DMS53 (cell line): ENCODE measurements around the gene GTSE1.
A peak's percentile ranks its signal among the peaks of the same experiment; 100 is the strongest.

Source experiments
- DNase-seq: peaks from one replicate; lab custom pipeline; 2025; lab: John Stamatoyannopoulos, UW

Gene GTSE1

DNA sequence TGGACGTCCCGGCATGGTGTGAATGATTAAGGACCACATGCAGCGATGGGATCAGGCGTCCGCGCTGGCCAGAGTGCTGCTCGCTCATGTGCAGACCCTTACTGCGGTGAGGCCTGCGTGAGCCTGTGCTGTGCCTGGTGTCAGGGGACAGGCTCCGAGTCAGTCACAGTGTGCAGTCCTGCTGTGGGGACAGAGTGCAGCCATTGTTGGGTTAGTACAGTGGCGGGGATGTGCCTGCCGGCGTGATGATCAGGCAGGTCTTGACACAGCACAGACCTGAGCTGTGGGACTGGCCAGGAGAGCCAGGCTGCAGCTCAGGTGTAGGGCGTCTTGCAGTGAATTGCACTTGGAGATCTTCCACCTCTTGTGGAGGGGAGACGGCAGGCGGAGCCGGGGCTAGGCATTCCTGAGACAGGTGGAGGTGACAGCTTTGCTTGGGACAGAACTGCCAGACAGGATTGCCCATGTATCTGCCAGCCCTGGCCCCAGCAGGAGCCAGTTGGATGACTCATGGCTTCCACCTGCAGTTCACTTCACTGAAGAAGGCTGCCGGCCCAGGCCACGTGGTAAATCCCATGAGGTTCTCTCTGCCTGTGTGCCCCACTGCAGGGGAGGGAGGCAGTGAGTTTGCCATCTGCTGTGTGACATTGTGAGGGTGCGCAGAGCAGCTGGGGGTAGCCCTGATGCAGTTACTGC is 56.2 kb downstream of the GTSE1 start:
- peak; percentile 98 for DNase-seq

DNA sequence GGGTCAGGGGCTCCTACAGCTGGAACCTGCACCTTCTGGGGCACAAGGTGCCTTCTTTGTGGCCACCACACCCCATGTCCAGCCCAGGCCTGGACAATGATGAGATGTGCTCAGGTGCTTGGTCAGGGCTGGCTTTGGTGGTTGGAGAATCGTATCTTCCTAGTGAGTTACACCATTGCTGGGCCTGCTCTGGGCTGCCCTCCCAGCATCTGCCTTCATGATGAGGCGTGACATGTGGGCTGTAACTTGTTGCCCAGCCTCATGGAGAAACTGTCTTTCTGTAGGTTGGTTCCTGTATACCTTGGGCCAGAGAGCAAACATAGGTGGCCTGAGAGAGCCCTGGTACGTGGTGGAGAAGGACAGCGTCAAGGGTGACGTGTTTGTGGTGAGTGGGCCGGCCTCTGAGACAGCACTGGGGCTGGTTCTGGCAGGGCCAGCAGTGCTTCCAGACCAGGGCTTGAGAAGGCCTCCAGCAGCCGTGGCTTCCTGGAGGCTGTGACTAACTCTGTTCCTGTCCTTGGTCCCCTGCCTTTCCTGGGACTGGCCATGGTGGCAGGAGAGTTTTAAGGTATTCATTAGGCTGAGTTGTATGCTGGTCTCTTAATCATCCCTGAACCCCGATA is 56.9 kb downstream of the GTSE1 start:
- peak; percentile 71 for DNase-seq

- peak; percentile 49 for DNase-seq
These were observed 57.7 kb downstream of the GTSE1 start for GRCh38 chr22:46354176-46354992.

DNA sequence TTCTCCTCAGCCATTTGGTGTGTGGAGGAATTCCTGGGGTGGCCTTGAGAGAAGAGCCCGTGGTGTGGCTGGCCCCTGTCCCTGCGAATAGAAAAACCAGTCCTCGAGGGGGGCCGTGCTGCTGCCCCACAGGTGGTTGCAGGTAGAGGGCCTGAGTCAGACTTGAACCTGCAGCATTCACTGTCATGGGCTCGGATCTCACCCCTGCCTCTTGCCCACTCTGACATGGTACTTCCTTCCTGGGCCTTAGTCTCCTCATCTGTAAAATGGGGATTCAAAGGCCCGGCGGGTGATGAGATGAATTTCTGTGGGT is 58.3 kb downstream of the GTSE1 start:
- peak; percentile 55 for DNase-seq

DNA sequence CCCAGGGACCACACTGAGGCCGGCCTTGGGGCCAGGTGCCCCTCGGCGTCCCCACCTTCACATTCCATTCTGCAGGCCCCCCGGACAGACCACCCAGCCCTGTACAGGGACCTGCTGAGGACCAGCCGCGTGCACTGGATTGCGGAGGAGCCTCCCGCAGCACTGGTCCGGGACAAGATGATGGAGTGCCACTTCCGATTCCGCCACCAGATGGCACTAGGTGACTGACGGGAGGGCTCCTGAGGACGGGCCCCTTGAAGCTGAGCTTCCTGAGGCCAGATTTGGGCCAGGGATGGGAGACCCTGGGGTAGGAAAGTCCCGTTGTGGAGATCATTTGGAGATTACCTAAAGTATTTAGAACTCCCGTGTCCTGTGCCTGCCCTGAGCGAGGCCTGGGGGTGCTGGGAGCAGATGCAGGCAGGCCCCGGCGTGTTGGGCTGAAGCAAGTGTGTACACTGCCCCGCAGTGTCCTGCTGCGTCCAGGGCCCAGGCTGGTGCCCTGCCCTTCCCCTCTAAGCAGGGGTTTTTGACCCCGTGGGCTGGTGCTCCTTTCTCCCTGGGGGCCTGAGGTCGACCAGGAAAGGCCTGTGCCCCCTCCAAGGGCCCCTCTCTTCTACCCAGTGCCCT is 58.8 kb downstream of the GTSE1 start:
- DNase-seq: peak; percentile 88

DNA sequence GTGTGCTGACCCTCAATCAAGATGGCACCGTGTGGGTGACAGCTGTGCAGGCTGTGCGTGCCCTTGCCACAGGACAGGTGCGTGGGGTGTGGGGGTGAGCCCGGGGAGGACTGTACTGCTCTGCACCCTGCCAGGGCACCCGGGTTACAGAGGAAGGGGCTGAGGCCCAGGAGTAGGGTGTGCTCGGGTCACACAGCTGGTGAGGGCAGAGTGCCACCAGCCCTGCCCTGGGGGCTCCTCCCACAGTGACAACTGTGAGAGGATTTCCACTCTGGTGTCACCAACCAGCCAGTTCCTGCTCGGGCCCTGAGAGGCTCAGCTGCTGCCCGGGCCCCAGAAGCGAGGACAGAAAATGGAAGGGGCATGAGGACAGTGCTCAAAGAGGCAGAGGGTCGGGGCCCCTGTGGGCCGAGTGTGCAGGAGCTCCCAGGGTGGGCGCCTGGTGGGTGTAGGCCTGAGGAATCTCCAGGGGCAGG is 59.4 kb downstream of the GTSE1 start:
- DNase-seq: peak; percentile 79

DNA sequence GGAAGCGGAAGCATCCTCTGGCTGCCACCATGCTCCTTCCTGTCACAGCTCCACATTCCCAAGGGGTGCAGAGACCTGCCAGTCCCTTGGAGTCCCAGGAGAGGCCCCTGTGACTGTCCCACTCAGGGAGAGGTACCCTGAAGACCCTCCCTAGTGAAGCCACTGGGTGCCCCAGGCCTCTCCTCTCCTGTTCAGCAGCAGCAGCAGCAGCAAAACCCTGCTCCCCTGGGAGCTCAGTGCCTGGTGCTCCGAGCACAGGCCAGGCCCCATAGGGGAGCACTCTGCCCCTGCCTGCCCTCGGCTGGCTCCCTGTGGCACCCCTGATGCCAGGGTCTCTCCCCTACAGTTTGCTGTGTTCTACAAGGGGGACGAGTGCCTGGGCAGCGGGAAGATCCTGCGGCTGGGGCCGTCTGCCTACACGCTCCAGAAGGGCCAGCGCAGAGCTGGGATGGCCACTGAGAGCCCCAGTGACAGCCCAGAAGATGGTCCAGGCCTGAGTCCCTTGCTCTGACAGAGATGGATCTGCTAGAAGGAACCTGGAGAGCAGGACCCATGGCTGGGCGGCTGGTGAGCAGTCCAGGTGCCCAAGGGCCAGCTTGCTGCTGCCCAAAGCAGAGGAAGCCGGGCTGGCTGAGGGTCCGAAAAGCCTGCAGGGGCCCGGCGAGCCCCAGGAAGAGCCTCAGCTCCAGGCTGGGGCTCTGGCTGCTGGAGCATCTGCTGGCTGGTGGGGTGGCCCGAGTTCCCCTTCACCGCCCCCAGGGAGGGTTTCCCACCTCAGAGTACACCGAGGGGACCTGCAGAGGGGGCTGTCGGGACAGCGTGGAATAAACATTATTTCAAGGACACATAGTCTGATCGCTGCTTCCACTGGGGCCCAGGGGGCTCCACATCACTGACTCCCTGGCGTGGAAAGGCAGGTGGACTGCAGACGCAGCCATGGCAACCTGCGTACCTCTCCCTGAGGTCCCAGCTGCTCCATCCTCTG is 60.1 kb downstream of the GTSE1 start:
- peak; percentile 63 for DNase-seq

DNA sequence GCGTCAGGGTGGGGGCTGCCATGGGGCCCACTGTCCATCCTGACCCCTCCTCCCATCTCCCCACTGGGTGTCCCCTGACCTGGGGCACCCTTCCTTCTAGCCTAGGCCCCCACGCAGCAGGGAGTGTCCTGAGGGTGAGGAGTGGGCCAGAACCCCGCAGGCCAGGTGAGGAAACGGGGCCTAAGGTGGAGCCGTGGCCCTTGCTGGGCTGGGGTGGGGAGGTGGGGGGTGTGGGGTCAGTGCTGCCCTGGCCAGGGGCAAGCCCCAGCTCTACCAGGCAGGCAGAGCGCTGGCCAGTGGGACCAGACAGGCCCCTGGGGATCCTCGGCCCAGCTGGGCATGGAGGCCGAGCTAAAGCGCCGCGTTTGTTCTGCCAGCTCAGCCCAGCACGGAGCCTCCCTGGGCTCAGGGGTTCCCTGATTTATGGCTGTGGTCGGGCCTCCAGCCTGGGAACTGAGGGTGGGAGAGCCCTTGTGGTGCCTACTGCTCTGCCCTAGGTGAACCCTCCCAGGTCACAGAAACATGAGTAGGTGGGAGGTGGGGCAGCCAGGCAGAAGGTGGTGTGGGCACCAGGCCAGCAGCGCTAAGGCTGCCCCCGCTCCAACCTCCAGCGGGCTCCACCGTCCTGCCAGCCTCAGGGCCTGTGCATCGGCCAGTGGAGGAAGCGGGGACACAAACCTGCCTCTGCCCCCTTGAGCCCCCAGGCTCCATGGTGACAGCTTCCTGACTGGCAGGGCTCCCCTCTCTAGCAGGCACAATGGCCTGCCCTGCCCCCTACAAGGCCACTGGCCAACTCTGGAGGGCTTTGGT is 61.2 kb downstream of the GTSE1 start:
- DNase-seq: no peak

GRCh38 chr22:46358766-46359165 is 62.1 kb downstream of the GTSE1 start:
- no peak for DNase-seq

GRCh38 chr22:46359362-46359761 is 62.7 kb downstream of the GTSE1 start:
- DNase-seq: no peak

DNA sequence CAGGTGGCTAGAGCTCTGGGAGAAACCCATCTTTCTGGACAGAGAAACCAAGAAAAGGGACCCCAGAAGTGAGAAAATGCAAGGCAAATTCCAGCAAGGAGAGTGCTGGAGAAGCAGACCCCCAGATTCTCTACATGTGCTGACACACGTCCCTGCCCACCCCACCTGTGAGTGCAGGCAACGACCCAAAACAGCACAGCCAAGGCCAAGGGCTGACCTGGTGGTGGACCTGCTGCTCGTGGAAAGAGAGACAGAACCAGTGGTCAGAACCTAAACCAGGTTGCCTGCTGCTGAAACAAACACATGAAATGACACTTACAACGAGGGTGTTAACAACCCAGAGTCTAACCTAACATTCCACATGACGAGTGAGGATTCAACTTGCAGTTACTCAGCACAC is 63.4 kb downstream of the GTSE1 start:
- no peak for DNase-seq

- DNase-seq: no peak
These were observed 64.2 kb downstream of the GTSE1 start for GRCh38 chr22:46360891-46361290.

- DNase-seq: no peak
These were observed 65.1 kb downstream of the GTSE1 start for GRCh38 chr22:46361826-46362202.

DNA sequence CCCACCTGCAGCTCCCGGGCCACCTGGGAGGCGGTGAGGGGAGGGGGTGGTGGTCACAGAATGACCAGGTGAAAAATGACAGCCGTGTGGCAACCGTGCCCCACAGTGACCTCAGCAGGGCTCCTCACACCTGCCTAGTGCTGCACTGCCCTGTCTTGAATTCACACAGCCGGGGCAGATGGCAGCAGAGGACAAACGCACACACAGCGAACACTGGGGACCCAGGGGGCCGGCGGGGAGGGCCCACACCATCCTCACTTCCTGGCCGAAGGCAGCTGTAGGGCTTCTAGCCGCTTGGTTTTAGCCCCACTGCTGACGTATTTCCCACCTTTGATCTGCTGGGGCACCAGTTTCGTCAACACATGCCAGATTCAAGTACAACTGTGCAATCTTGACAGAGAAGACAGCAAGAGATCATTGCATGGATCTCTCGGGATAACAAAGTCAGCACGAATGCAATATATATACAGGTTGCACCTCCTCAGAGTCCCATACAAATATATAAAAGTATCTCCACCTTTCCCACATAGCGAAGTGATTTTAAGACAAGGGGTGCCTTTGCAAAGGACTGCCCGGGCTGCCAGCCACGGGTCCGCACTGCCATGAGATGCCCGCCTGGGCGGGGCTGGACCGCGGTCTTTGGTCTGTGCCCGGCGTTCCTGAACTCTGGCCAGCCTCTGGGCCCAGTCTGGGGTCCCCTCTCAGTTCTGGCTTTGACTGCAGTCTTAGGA is 65.7 kb downstream of the GTSE1 start:
- peak; percentile 97 for DNase-seq

- peak; percentile 50 for DNase-seq
These were observed 66.4 kb downstream of the GTSE1 start for GRCh38 chr22:46362934-46363515.

DNA sequence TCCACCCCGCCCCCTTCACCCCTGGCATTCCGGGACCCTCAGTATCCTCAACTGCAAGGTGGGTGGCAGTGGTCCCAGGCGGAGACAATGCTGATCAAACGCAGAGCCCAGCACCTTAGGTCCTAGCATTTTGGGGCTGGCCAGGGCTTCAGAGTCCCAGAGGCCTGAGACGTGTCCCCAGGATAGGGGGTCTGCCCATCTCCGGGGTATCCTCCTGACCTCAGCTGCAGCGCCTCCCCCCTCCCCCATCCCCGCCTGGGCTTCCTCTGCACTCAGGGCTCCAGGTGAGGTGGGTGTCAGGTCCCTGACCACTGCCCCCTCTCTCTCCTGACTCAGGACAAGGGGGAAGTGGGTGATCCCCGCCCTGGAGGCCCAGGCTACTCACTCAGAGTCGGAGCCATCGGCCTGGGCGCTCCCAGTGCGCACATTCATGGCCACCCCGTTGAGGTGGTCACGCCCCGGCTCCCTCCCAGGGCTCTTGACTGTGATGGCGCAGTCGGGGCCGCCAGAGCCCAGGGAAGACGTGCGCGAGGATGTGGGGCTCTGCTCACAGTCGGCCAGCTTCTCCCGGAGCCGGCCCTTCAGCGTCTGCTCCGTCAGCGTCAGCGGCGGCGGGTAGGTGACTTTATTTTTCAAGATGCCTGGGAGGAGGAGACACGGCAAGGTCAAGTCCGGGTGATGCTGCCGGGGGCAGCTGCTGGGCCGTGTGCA is 67.1 kb downstream of the GTSE1 start:
- peak; percentile 71 for DNase-seq

DNA sequence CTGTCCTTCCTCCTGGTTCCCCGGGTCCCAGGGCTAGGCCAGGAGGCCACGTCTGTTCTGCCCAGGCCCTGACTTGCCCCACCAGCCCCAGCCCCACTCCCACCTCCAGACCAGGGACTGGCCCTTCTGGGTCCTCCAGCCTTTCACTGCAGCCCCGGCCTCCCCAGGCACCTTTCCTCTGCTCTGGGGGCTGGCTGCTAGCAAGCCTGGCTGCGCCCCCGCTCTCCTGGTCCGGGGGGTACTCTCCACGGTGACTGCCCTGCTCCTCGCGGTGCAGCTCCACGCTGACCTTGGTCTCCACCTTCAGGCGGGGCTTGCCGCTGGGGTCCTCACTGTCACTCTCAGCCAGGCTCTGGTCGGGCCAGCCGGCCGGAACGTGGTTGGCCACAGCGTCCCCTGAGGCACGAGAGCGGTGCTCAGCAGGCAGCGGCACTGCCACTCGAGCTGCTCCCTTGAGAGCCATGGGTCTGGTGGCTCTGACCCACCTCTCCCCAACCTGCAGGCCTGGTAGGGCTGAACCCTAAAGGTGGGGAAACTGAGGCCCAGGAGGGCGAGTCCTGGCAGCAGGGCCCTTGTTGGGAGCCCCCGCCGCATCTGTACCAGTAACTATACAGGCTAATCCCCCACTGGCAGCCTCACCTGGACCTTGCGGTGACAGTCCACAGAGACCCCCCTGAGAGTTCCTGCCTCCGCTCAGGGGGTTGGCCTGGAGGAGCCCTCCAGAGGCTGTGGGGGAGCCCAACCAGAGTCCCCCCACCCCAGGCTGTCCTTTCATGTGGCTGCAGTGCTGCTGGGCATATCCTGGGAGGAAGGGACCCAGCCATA is 67.9 kb downstream of the GTSE1 start:
- peak; percentile 61 for DNase-seq

DNA sequence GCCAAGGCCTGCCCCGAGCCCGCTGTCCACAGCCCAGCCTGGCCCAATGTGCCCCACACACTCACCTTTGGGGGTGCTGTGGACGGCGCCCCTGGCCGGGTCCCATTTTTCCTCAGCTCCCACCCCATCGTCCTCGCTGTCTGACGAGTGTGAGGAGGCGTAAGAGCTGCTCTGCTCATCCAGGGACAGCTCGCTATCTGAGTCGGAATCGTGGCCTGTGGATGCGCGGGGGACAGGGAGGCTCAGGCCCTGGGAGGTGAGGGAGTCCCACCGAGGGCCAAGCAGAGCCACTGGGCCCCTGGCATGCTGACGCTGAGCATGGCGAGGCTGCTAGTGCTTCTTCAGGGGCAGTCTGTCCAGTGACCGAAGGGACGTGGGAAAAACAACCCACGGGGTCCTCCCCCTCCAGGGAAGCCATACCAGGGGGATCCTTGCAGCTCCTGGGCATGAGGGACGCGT is 68.5 kb downstream of the GTSE1 start:
- DNase-seq: peak; percentile 39
